Keratinocyte (primary cell): ENCODE measurements around the gene INPP5B. TPM values are rescaled to one million over a fixed set of nuclear protein-coding genes. Genes with fewer than 3 reads are reported as not detected.
"Not testable (repeated sequence)": the region's sequence is repeated elsewhere in the genome, so short reads cannot be mapped to it uniquely, and the experiment has no call there.

ENCODE experiments used
- DNase-seq: peaks from one replicate; pipeline ENCODE4 v3.0.0-alpha.2; 2011; ENCODE audit warnings: low read depth, missing footprints, low spot score
- FAIRE-seq: peaks from 2 replicates; lab custom pipeline; 2011; peaks lifted over from hg19 to GRCh38; lab: Jason Lieb, UNC
- H2AFZ ChIP-seq: 2 replicates; pipeline ENCODE4 v1.6.0; 2012; ENCODE audit warnings: low read length, control low read depth, inconsistent platforms; ENCODE audit not compliant: control insufficient read depth
- H3K27ac ChIP-seq: 2 replicates; pipeline ENCODE4 v1.5.1; 2011; ENCODE audit warnings: low read length; ENCODE audit not compliant: control insufficient read depth, insufficient read depth
- H3K27me3 ChIP-seq: 3 replicates; pipeline ENCODE4 v1.6.0; 2011; ENCODE audit warnings: low read length; ENCODE audit not compliant: control insufficient read depth, insufficient read depth; ENCODE audit errors: extremely low read depth
- H3K36me3 ChIP-seq, 2 experiments: 2 replicates in 1 of 2; 3 replicates in 1 of 2; pipeline ENCODE4 v1.5.1; 2011; ENCODE audit warnings: low read length in 2 of 2, mild to moderate bottlenecking in 1 of 2; ENCODE audit not compliant: control insufficient read depth in 2 of 2, insufficient read depth in 2 of 2; ENCODE audit errors: extremely low read depth in 1 of 2
- H3K4me1 ChIP-seq: 3 replicates; pipeline ENCODE4 v1.5.1; 2011; ENCODE audit warnings: low read length; ENCODE audit not compliant: control insufficient read depth, insufficient read depth; ENCODE audit errors: extremely low read depth
- H3K4me2 ChIP-seq: 3 replicates; pipeline ENCODE4 v1.6.0; 2011; ENCODE audit warnings: low read depth, low read length; ENCODE audit not compliant: control insufficient read depth, insufficient read depth; ENCODE audit errors: extremely low read depth
- H3K4me3 ChIP-seq, 3 experiments: fragments of 200-600 bp in 1 of 3; sonication (generic) in 1 of 3; 2 replicates in 2 of 3; 3 replicates in 1 of 3; pipeline ENCODE4 v1.5.1; 2011 to 2016; ENCODE audit warnings: low read length in 3 of 3, mild to moderate bottlenecking in 3 of 3, control low read depth in 2 of 3, inconsistent platforms in 1 of 3, low read depth in 1 of 3, mixed read lengths in 1 of 3, mixed run types in 1 of 3, moderate library complexity in 1 of 3; ENCODE audit not compliant: control insufficient read depth in 2 of 3, insufficient read depth in 2 of 3; ENCODE audit errors: extremely low read depth in 1 of 3
- H3K79me2 ChIP-seq: 2 replicates; pipeline ENCODE4 v1.6.0; 2012; ENCODE audit warnings: low read length; ENCODE audit not compliant: control insufficient read depth, insufficient read depth
- H3K9ac ChIP-seq: 3 replicates; pipeline ENCODE4 v1.6.0; 2011; ENCODE audit warnings: low read length; ENCODE audit not compliant: control insufficient read depth, insufficient read depth; ENCODE audit errors: extremely low read depth
- H3K9me1 ChIP-seq: 3 replicates; pipeline ENCODE4 v1.6.0; 2011; ENCODE audit warnings: low read length; ENCODE audit not compliant: control insufficient read depth, insufficient read depth; ENCODE audit errors: extremely low read depth
- H3K9me3 ChIP-seq: 2 replicates; pipeline ENCODE4 v1.5.1; 2012; ENCODE audit warnings: low read depth, low read length; ENCODE audit not compliant: control insufficient read depth
- H4K20me1 ChIP-seq: 3 replicates; pipeline ENCODE4 v1.6.0; 2011; ENCODE audit warnings: low read length; ENCODE audit not compliant: control insufficient read depth, insufficient read depth; ENCODE audit errors: extremely low read depth
- CTCF ChIP-seq, 3 experiments: IDR thresholded peaks in 1 of 3; conservative IDR thresholded peaks in 1 of 3; optimal IDR thresholded peaks in 1 of 3; 2 replicates in 2 of 3; 3 replicates in 1 of 3; pipeline versions ENCODE3 to v1.5.1; 2011; ENCODE audit warnings: low read length in 3 of 3, mild to moderate bottlenecking in 3 of 3, moderate library complexity in 2 of 3, control low read depth in 1 of 3, inconsistent platforms in 1 of 3; ENCODE audit not compliant: insufficient read depth in 2 of 3; ENCODE audit errors: extremely low read depth in 1 of 3
- EZH2 ChIP-seq: IDR thresholded peaks from one replicate; pipeline ENCODE4 v1.6.1; 2012; ENCODE audit warnings: inconsistent platforms, mild to moderate bottlenecking, low read length, moderate library complexity
- dilution Hi-C: fragments of 300-500 bp; cut with MboI; formaldehyde crosslinking; loops from one replicate; pipeline ENCODE4 v1.7.0; 2020; ENCODE audit warnings: low sequenced_read_pairs; ENCODE audit not compliant: extremely low pct_ligation_motif_present
- polyA plus RNA-seq, 5 experiments: library from polyadenylated mRNA; depleted of rRNA in 3 of 5; stranded (reverse) in 3 of 5; stranded (forward) in 1 of 5; unstranded in 1 of 5; fragments of >200 nt; gene quantifications; 1 replicate in 1 of 5; 2 replicates in 3 of 5; 3 replicates in 1 of 5; pipeline versions ENCODE4 v1.2.1 to v1.2.3, GENCODE V29; 2011 to 2012; ENCODE audit warnings: missing spikeins in 2 of 5, low read depth in 1 of 5, low replicate concordance in 1 of 5

Gene INPP5B
- polyA plus RNA-seq, 1 donor (not counting 4 experiments of a cell fraction or from before 2014, with no cell fraction given) = 6.4 TPM

- no peaks in the 10 kb centered on the region for H3K79me2 ChIP-seq
- no peaks in the 10 kb centered on the region for H4K20me1 ChIP-seq
- H2AFZ ChIP-seq = no peak overlapping the region
- no peaks in the 10 kb centered on the region for H3K9me3 ChIP-seq
- H3K36me3 ChIP-seq = no peaks in the 10 kb centered on the region
- H3K27me3 ChIP-seq = no peaks in the 10 kb centered on the region
- dilution Hi-C loops = no loop called here
- FAIRE-seq (no peak), DNase-seq (no peak)
- H3K4me1 ChIP-seq = peaks cover 10% of the 10 kb centered on the region
- H3K9ac ChIP-seq = no peak overlapping the region
- H3K9me1 ChIP-seq = no peaks in the 10 kb centered on the region
- no peak overlapping the region for H3K4me2 ChIP-seq
- H3K27ac ChIP-seq = no peak overlapping the region
- TF ChIP-seq EZH2 (no peak), CTCF (optimal IDR thresholded peaks at IDR 0.05 in 1 of 3, IDR thresholded peaks at IDR 0.05 in 1 of 3, conservative IDR thresholded peaks at IDR 0.05 in 1 of 3; ENCODE audit: extremely low read depth in 1 of 3, insufficient read depth in 2 of 3, low read length in 3 of 3) (no peak)
- H3K4me3 ChIP-seq = no peak overlapping the region
Observed at GRCh38 chr1:37905727-37906126, 41.1 kb downstream of the INPP5B start.

GRCh38 chr1:37903921-37904320 lies 42.9 kb downstream of the INPP5B start:
- H3K4me2 ChIP-seq, H3K4me1 ChIP-seq, H3K9ac ChIP-seq, H2AFZ ChIP-seq, DNase-seq, H3K4me3 ChIP-seq, H3K79me2 ChIP-seq, H3K27me3 ChIP-seq, H3K9me3 ChIP-seq, H4K20me1 ChIP-seq, H3K9me1 ChIP-seq, H3K36me3 ChIP-seq, H3K27ac ChIP-seq, FAIRE-seq, dilution Hi-C loops: not testable (repeated sequence)

DNA sequence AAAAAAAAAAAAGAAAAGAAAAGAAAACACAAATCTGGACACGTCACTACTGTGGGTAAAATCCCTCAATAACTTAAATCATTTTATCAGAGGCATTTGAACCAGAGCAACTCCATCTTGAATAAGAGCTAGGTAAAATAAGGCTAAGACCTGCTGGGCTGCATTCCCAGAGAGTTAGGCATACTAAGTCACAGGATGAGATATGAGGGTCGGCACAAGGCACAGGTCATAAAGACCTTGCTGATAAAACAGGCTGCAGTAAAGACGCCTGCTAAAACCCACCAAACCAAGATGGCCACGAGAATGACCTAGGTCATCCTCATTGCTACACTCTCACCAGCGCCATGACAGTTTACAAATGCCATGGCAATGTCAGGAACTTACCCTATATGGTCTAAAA lies 43.9 kb downstream of the INPP5B start:
- Histone ChIP-seq H3K27me3 (no peaks in the 10 kb centered on the region), H3K4me1 (peaks cover 8% of the 10 kb centered on the region), H3K36me3 (no peaks in the 10 kb centered on the region), H4K20me1 (no peaks in the 10 kb centered on the region), H3K27ac (no peak overlapping the region), H3K4me2 (no peak overlapping the region), H3K4me3 (no peak overlapping the region), H3K9ac (no peak overlapping the region), H3K9me1 (no peaks in the 10 kb centered on the region), H3K79me2 (no peaks in the 10 kb centered on the region), H3K9me3 (no peaks in the 10 kb centered on the region), H2AFZ (no peak overlapping the region)
- FAIRE-seq = no peak
- no peak for DNase-seq
- TF ChIP-seq CTCF (optimal IDR thresholded peaks at IDR 0.05 in 1 of 3, IDR thresholded peaks at IDR 0.05 in 1 of 3, conservative IDR thresholded peaks at IDR 0.05 in 1 of 3; ENCODE audit: extremely low read depth in 1 of 3, insufficient read depth in 2 of 3, low read length in 3 of 3) (no peak), EZH2 (no peak)
- dilution Hi-C loops = no loop called here
